Measurements from ENCODE around the gene IL21R.

IL21R gene

GRCh38 chr16:27356794-27357193 is 45.2 kb upstream of the IL21R start:
- Histone ChIP-seq H3F3A (ENCODE audit: control insufficient read depth, insufficient read depth) (peaks cover 4% of the 10 kb centered on the region; the same call in 1 of the 2 replicates), H3K4me2 (ENCODE audit: low read length) (no peak overlapping the region), H3K4me3 (ENCODE audit: low read length) (no peak overlapping the region), H3K9me2 (replicated peaks; ENCODE audit: control insufficient read depth, low read length) (no peaks in the 10 kb centered on the region), H3K36me3 (ENCODE audit: control insufficient read depth, low read length) (peaks cover 91% of the 10 kb centered on the region), H3K27ac (ENCODE audit: low read depth, low read length) (no peak overlapping the region), H3K79me2 (ENCODE audit: control insufficient read depth, low read length) (no peaks in the 10 kb centered on the region), H3K9me3 (ENCODE audit: control insufficient read depth, insufficient read depth, low read length) (no peaks in the 10 kb centered on the region), H4K20me1 (ENCODE audit: control insufficient read depth, insufficient read depth, low read depth, low read length) (no peaks in the 10 kb centered on the region; the same call in 1 of the 2 replicates), H3K4me1 (ENCODE audit: control insufficient read depth, low read length) (peaks cover 4% of the 10 kb centered on the region; the same call in 1 of the 2 replicates), H3K27me3 (ENCODE audit: control insufficient read depth, low read length) (no peaks in the 10 kb centered on the region)
- TF ChIP-seq, protein P1, sequence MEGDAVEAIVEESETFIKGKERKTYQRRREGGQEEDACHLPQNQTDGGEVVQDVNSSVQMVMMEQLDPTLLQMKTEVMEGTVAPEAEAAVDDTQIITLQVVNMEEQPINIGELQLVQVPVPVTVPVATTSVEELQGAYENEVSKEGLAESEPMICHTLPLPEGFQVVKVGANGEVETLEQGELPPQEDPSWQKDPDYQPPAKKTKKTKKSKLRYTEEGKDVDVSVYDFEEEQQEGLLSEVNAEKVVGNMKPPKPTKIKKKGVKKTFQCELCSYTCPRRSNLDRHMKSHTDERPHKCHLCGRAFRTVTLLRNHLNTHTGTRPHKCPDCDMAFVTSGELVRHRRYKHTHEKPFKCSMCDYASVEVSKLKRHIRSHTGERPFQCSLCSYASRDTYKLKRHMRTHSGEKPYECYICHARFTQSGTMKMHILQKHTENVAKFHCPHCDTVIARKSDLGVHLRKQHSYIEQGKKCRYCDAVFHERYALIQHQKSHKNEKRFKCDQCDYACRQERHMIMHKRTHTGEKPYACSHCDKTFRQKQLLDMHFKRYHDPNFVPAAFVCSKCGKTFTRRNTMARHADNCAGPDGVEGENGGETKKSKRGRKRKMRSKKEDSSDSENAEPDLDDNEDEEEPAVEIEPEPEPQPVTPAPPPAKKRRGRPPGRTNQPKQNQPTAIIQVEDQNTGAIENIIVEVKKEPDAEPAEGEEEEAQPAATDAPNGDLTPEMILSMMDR (IDR thresholded peaks at IDR 0.05; ENCODE audit: low read depth, low read length, poor library complexity, severe bottlenecking): no peak
- TF ChIP-seq EZH2phosphoT487 (IDR thresholded peaks at IDR 0.05; ENCODE audit: borderline replicate concordance, low read length): no peak

DNA sequence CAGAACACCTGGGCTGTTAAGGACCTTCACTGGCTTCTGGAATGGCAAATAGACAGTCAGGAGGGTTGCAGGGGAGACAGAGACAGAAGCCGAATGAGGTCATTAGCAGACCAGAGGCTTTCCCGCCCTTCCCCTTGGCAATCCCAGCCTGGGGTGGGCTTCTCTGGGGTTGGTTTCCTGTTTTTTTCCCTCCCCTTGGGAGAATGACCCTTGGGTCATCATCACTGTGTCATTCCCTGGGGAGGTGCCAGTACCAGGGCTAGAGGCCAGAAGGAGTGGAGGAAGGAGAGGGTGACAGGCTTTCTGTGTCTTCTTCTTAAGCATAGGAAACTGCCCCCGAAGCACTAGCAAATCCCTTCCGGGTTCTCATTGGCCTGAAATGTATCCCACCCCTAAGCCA is 42.9 kb upstream of the IL21R start:
- H3K4me3 ChIP-seq (ENCODE audit: low read length): no peak overlapping the region
- no peak overlapping the region for H3K4me2 ChIP-seq (ENCODE audit: low read length)
- H3K9me3 ChIP-seq (ENCODE audit: control insufficient read depth, insufficient read depth, low read length): no peaks in the 10 kb centered on the region
- H3F3A ChIP-seq (ENCODE audit: control insufficient read depth, insufficient read depth): peaks cover under 1% of the 10 kb centered on the region
- H4K20me1 ChIP-seq (ENCODE audit: control insufficient read depth, insufficient read depth, low read depth, low read length): no peaks in the 10 kb centered on the region; the same call in 1 of the 2 replicates
- TF ChIP-seq, protein P1 (IDR thresholded peaks at IDR 0.05; ENCODE audit: low read depth, low read length, poor library complexity, severe bottlenecking): no peak
- TF ChIP-seq EZH2phosphoT487 (IDR thresholded peaks at IDR 0.05; ENCODE audit: borderline replicate concordance, low read length): no peak
- no peak overlapping the region for H3K27ac ChIP-seq (ENCODE audit: low read depth, low read length)
- no peaks in the 10 kb centered on the region for H3K79me2 ChIP-seq (ENCODE audit: control insufficient read depth, low read length)
- H3K27me3 ChIP-seq (ENCODE audit: control insufficient read depth, low read length): no peaks in the 10 kb centered on the region
- H3K9me2 ChIP-seq (replicated peaks; ENCODE audit: control insufficient read depth, low read length): no peaks in the 10 kb centered on the region
- peaks cover 92% of the 10 kb centered on the region for H3K36me3 ChIP-seq (ENCODE audit: control insufficient read depth, low read length)
- H3K4me1 ChIP-seq (ENCODE audit: control insufficient read depth, low read length): no peaks in the 10 kb centered on the region

GRCh38 chr16:27359615-27360014 is 42.4 kb upstream of the IL21R start:
- H3K4me1 ChIP-seq (ENCODE audit: control insufficient read depth, low read length): no peaks in the 10 kb centered on the region
- H3K4me3 ChIP-seq (ENCODE audit: low read length): no peak overlapping the region
- peaks cover 6% of the 10 kb centered on the region for H3F3A ChIP-seq (ENCODE audit: control insufficient read depth, insufficient read depth)
- H3K27me3 ChIP-seq (ENCODE audit: control insufficient read depth, low read length): no peaks in the 10 kb centered on the region
- H3K79me2 ChIP-seq (ENCODE audit: control insufficient read depth, low read length): no peaks in the 10 kb centered on the region
- no peak overlapping the region for H3K4me2 ChIP-seq (ENCODE audit: low read length)
- H3K9me3 ChIP-seq (ENCODE audit: control insufficient read depth, insufficient read depth, low read length): no peaks in the 10 kb centered on the region
- H4K20me1 ChIP-seq (ENCODE audit: control insufficient read depth, insufficient read depth, low read depth, low read length): no peaks in the 10 kb centered on the region; the same call in 1 of the 2 replicates
- H3K9me2 ChIP-seq (replicated peaks; ENCODE audit: control insufficient read depth, low read length): no peaks in the 10 kb centered on the region
- TF ChIP-seq, protein P1 (IDR thresholded peaks at IDR 0.05; ENCODE audit: low read depth, low read length, poor library complexity, severe bottlenecking): no peak
- no peak for TF ChIP-seq EZH2phosphoT487 (IDR thresholded peaks at IDR 0.05; ENCODE audit: borderline replicate concordance, low read length)
- H3K27ac ChIP-seq (ENCODE audit: low read depth, low read length): no peak overlapping the region
- H3K36me3 ChIP-seq (ENCODE audit: control insufficient read depth, low read length): peaks cover 92% of the 10 kb centered on the region
